Endothelial cell of coronary artery (primary cell): ENCODE results near the gene CEBPZOS. TPM values are rescaled to one million over a fixed set of nuclear protein-coding genes. Genes with fewer than 3 reads are reported as not detected.

Experiments
- total RNA-seq: library from RNA; depleted of rRNA; stranded (reverse); fragments of >200 nt; gene quantifications from 2 replicates; pipeline ENCODE4 v1.2.3, GENCODE V29; 2014

CEBPZOS gene
- total RNA-seq: 8.6 and 10.8 TPM in 2 replicates

GRCh38 chr2:37196320-37197195 lies at the start of gene CEBPZOS:
Gene CEBPZOS, plus strand, starts transcription at chr2:37196496. Its CDS starts 3,209 bp downstream, at chr2:37199705.

GRCh38 chr2:37156857-37157714 lies 39.2 kb upstream of the CEBPZOS start, which contains the start of gene EIF2AK2:
Gene EIF2AK2, minus strand, starts transcription at chr2:37156980. Its CDS starts 9,174 bp downstream, at chr2:37147806.

GRCh38 chr2:37188570-37188969 lies 7.7 kb upstream of the CEBPZOS start, which contains the start of gene SULT6B1:
Gene SULT6B1, minus strand, starts transcription at chr2:37188670. Its CDS starts 30 bp downstream, at chr2:37188640.

GRCh38 chr2:37231241-37232130 lies 35.2 kb downstream of the CEBPZOS start, which contains the start of the genes CEBPZ and NDUFAF7:
Gene CEBPZ, minus strand, starts transcription at chr2:37231596. Its CDS starts 29 bp downstream, at chr2:37231567.
Gene NDUFAF7, plus strand, starts transcription at chr2:37231658. Its CDS starts 48 bp downstream, at chr2:37231706.

Other genes starting within 250 kb of the CEBPZOS start
- 15.6 and 17.7 TPM in 2 replicates for gene STRN, start 230.0 kb upstream of the CEBPZOS start, total RNA-seq
- 20.5 and 26.2 TPM in 2 replicates for gene HEATR5B, start 112.1 kb upstream of the CEBPZOS start, total RNA-seq
- gene GPATCH11, start 112.0 kb upstream of the CEBPZOS start, total RNA-seq: 5.8 and 7.1 TPM in 2 replicates
- gene EIF2AK2, start 39.5 kb upstream of the CEBPZOS start, total RNA-seq: 17.5 and 23.5 TPM in 2 replicates
- gene SULT6B1, start 7.8 kb upstream of the CEBPZOS start, total RNA-seq: not detected in 2 replicates
- gene CEBPZ, start 35.1 kb downstream of the CEBPZOS start, total RNA-seq: 47.7 and 61.9 TPM in 2 replicates
- 10.0 and 15.4 TPM in 2 replicates for gene NDUFAF7, start 35.2 kb downstream of the CEBPZOS start, total RNA-seq
- 55.1 and 73.8 TPM in 2 replicates for gene PRKD3, start 128.3 kb downstream of the CEBPZOS start, total RNA-seq
- 16.7 and 17.5 TPM in 2 replicates for gene QPCT, start 148.1 kb downstream of the CEBPZOS start, total RNA-seq